ENCODE data around the gene EPB41.

GRCh38 chr1:28891256-28891655, 23.1 kb upstream of the EPB41 start:
- no peak for TF ChIP-seq POLR2AphosphoS5 (IDR thresholded peaks at IDR 0.05; ENCODE audit: low read depth, low read length)
- TF ChIP-seq REST (IDR thresholded peaks at IDR 0.05; ENCODE audit: insufficient read depth in 1 of 2, low read depth in 2 of 2, low read length in 2 of 2): no peak
